A549 (cell line): Measurements from ENCODE around the gene AMOTL1.

Experiments used
- EP300 ChIP-seq, 2 experiments: fragments of >200 bp; sonication (Bioruptor Twin); formaldehyde crosslinking; IDR thresholded peaks; 2 replicates in 1 of 2; 3 replicates in 1 of 2; pipeline ENCODE4 v1.6.1; 2016 to 2017
- RFX5 ChIP-seq: fragments of 450-650 bp; IDR thresholded peaks from 2 replicates; pipeline ENCODE4 v1.7.1; 2014; ENCODE audit warnings: antibody characterized with exemption, mild to moderate bottlenecking, moderate library complexity
- TF ChIP-seq, protein P1 (sequence below): fragments of >200 bp; sonication (Bioruptor Twin); formaldehyde crosslinking; IDR thresholded peaks from 3 replicates; pipeline ENCODE4 v1.5.1; 2016

DNA sequence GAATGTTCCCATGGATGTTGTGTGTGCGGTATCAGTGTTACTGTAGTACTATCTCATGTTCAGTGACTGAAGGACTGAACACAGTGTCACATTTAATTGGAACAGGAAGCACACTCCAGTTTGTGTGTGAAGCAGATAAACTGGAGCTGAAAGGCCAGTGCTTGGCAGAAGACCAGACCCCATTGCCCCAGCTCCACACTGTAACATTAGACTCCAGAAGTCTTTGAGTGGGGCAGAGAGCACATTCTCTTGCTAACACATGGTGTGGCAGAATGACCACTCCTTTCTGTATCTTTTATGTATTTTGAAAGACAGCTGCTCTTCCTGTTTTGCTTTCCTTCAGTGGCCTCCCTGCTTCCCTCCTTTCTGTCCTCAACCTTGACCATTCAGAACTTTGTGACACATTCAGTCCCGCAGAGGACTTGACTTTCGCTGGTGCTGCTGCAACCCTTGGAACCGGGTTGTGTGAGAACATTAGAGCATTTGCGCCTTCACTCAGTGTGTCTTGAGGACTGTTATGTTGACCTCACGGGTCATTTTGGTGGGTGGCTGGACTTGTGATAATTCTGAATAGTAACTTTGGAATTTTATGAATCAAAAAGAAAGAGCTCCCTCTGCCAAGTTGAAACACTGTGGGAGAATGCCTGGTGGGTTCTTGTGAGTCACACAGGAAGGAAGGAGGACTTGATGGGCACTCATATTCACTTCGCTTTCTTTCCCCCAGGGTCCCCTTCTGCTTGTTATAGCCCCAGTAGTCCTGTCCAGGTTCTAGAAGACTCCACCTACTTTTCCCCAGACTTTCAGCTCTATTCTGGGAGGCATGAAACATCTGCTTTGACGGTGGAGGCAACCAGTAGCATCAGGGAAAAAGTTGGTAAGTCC, 26.4 kb downstream of the AMOTL1 start:
- TF ChIP-seq EP300 (IDR thresholded peaks at IDR 0.05) (no peak), RFX5 (no peak)
- TF ChIP-seq, protein P1, sequence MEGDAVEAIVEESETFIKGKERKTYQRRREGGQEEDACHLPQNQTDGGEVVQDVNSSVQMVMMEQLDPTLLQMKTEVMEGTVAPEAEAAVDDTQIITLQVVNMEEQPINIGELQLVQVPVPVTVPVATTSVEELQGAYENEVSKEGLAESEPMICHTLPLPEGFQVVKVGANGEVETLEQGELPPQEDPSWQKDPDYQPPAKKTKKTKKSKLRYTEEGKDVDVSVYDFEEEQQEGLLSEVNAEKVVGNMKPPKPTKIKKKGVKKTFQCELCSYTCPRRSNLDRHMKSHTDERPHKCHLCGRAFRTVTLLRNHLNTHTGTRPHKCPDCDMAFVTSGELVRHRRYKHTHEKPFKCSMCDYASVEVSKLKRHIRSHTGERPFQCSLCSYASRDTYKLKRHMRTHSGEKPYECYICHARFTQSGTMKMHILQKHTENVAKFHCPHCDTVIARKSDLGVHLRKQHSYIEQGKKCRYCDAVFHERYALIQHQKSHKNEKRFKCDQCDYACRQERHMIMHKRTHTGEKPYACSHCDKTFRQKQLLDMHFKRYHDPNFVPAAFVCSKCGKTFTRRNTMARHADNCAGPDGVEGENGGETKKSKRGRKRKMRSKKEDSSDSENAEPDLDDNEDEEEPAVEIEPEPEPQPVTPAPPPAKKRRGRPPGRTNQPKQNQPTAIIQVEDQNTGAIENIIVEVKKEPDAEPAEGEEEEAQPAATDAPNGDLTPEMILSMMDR, result no peak
